GM19372 (cell line): ENCODE data around the gene B4GALT3.

Experiments
- ATAC-seq: cut with Tn5 transposase; IDR thresholded peaks from one replicate; pipeline ENCODE4 v1.9.1; 2021; ENCODE audit warnings: mild to moderate bottlenecking, low read depth, moderate library complexity; ENCODE audit not compliant: unreplicated experiment

B4GALT3 gene

GRCh38 chr1:161189036-161189435 is 11.7 kb upstream of the B4GALT3 start:
- ATAC-seq, result no peak

DNA sequence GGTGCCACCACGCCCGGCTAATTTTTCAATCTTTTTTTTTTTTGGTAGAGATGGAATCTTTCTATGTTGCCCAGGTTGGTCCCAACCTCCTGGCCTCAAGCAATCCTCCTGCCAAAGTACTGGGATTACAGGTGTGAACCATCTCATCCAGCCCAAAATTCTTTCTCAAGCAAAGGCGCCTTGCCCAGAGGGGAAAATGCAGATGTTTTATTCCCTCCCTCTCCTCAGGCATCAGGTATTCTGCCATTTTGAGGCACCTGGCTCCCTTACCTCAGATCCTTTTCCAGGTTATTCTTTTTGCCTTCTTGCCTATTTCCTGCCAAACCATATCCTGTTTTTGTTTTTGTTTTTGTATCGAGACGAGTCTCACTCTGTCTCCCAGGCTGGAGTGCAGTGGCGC is 11.1 kb upstream of the B4GALT3 start:
- no peak for ATAC-seq

- no peak for ATAC-seq
Measured at GRCh38 chr1:161187311-161187710, 10.0 kb upstream of the B4GALT3 start.

GRCh38 chr1:161185732-161186311 is 8.5 kb upstream of the B4GALT3 start:
- peak; percentile 19 for ATAC-seq

GRCh38 chr1:161185282-161185682 is 8.0 kb upstream of the B4GALT3 start:
- ATAC-seq, result peak; percentile 67

DNA sequence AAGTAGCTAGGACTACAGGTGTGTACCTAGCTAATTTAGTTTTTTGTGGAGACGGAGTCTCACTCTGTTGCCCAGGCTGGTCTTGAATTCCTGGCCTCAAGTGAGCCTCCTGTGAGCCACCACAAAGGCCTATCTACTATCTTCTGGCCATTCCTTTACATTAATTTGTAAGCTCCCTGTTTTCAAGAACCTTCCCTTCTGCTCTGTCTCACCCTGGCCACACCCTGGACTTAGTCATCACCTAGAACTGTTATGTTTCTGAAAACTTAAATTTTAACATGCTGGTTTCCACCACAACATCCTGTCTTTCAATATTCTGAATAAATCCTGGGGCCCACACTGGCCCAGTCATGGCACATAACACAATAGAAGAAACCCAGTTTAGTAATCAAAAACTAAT is 4.9 kb upstream of the B4GALT3 start:
- ATAC-seq, result peak; percentile 47

DNA sequence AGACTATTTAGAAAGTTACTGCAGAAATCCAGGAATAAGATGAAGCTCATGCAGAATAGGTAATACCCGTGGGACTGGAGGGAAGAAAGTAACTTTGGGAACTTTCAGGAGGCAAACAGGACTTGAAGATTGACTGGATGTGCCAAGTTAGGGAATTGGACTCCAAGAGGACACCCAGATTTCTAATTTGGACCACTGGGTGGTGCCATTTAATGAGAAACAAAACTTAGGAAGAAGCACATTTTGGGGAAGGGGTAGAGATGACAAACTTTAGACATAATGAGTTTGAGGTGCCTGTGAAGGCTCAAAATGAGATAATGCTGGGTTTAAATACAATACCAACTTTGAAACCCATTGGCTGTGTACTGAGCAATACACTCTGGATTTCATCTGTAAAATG is 3.3 kb upstream of the B4GALT3 start:
- no peak for ATAC-seq

DNA sequence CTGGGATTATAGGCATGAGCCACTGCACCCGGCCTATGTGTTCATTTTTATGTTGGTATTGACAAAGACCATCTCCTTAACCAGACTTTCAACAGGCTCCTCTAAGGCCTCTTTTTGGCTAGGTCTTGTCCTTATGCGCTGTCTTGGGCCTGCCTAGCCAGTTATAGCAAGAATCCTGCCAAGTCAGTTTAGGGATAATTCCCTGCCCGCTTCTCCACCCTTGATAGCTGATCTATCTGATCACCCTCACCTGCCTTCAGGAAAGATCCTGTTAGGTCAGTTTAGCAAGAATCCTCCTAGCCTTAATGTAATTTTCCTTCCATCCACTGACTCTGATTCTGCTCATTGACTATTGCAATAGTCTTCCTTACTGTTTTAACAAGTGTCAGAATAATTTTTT is 2.4 kb upstream of the B4GALT3 start:
- ATAC-seq, result no peak

- ATAC-seq, result no peak
Measured at GRCh38 chr1:161177936-161178244, 583 bp upstream of the B4GALT3 start.

DNA sequence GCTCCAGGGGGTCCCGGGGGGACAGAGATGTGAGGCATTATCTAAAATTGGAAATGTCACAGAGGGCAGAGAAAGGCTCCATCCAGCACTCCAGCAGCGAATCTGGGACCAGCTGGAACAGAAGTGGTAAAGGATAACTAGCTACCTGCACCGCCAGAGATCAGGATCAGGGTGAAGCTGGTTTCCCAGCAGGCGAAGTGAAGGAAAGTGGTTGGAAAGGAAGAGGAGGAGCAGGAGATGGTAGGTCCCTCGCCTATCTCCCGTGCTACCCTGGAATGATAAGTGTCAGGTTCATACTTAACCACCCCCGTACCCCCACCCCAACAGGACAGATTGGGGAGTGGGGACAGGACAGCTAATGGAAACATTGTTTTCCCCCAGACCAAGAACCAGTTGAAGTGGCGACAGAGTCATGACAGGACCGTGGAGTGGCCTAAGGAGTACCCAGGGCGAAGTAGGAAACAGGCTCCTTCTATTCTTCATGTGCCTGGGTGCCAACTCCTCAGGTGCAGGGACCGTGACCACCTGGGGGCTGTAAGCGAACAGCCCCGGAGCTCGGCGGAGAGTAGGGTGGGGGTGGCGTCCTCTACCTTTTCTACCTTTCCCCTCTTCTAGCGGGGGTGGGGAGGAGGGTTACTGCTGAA is 717 bp downstream of the B4GALT3 start:
- no peak for ATAC-seq

DNA sequence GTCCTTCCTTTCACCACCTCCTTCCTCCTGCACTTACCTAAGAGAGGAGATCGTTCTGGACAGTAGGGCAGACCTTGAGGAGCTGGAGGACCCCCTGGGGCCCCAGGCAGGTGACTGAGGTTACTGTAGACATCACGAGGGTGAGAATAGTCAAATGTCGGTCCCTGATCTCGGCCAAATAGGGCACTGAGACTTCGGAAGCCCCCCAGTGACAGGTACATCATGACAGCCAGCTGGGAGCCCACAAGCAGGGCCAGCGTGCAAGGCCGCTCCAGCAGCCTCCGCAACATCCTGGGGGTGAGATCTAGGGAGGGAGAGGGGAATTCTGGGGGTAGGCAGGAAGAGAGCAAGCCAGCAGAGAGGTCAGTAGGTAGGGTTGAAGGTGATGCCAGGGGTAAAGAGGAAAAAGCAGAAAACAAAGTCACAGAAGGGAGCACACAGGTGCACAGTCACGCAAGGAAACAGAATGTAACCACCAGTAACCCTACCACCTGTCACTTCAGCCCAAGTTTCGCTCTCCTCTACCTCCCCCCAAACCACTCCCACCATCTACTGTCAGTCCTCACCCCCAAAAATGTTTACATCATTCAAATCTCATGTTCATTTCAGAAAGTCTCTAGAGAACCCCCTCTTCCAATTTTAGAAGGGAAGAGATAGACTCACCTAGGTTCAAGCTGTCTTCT is 1.4 kb downstream of the B4GALT3 start:
- ATAC-seq, result no peak

DNA sequence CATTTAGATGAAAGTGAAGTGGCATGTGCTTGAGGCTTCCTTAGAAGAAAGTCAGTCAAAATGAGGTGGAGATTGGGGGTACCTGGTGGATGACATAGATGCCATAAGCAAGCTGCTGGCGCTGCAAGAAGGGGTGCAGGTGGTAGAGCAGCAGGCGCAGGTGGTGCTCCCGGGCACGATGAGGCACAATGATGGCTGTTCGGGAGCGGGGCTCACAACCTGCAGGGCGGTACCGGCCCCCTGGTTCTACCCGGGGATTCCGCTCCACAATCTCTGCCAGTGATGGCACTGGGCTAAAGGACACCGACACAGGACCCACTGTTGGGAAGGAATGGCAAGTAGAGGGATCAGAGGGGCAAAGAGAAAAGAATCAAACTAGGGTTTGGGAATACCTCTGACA is 2.4 kb downstream of the B4GALT3 start:
- no peak for ATAC-seq

DNA sequence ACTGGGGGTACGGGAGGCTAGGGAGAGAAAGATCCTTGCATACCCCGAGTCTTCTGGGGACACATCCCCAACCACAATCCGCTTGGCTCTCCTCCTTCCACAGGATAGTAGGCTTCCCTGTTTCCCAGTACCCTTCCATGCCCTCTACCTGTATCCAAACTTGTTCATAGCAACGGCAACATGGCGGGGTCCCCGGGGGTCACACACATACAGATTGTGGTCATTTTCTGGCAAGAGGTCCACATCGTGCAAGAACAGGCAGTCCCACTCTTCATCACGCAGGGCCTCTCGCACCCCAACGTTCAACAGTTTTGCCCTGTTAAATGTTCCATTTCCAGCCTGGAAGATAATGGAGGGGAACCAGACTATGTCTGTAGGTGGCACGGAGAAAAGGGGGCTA is 3.6 kb downstream of the B4GALT3 start:
- no peak for ATAC-seq

- ATAC-seq, result no peak
Measured at GRCh38 chr1:161172776-161173376, 4.4 kb downstream of the B4GALT3 start.

DNA sequence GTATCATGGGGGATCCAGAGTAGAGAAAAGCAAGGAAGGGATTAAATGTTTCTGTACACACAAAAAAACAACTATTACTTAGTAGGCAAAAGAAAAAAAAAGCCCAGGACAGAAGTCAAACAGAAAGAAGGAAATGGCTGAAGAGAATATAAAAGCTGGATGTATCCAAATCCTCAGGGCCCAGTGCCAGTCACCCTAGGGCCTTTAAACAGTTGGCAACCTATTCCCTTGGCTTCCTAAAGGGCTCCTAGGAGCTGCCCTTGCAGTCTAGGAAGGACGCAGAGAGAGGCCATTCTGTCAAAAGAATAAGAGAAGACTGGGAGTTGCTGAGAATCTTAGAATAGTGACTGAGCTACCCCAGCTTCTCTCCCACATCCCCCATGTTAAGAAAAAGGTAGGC is 5.0 kb downstream of the B4GALT3 start:
- ATAC-seq, result no peak

DNA sequence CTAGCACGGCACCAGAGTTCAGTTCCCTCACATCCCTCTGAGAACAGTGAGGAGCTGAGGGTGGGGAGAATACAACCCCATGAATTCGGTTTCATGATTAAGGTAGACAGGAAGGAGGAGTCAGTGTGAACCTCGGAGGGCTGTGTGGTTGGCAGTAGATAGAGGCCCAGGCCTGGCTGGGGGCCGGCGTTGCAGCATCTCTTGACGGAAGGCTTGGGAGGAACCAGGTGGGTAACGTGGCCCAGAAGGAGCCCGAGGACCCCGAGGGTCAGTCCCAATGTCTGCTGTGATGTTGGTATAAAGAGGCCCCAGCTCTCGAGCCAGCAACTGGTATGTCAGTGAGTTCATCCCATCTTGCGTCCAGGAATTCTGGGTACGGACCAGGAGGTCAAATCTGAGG is 5.6 kb downstream of the B4GALT3 start:
- ATAC-seq, result no peak

DNA sequence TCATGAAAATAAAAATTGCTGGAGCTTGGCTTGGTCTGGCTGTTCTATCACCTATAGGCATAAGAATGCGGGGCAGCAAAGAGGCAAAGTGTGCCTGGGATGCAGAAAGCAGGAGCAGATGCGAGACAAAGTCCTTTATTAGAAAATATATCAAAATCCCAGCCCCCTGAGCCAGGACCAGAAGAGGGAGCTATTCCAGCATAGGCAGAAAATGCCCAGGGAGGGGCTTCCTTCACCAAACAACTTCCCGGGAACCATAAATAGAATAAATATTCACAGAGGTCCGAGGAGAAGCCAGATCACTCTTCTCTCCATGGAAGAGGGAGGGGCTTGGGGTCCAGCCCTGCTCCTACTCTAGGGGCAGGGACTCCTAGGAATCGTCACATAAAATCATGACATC is 6.1 kb downstream of the B4GALT3 start:
- no peak for ATAC-seq

GRCh38 chr1:161168906-161169305 is 8.4 kb downstream of the B4GALT3 start:
- ATAC-seq, result no peak

DNA sequence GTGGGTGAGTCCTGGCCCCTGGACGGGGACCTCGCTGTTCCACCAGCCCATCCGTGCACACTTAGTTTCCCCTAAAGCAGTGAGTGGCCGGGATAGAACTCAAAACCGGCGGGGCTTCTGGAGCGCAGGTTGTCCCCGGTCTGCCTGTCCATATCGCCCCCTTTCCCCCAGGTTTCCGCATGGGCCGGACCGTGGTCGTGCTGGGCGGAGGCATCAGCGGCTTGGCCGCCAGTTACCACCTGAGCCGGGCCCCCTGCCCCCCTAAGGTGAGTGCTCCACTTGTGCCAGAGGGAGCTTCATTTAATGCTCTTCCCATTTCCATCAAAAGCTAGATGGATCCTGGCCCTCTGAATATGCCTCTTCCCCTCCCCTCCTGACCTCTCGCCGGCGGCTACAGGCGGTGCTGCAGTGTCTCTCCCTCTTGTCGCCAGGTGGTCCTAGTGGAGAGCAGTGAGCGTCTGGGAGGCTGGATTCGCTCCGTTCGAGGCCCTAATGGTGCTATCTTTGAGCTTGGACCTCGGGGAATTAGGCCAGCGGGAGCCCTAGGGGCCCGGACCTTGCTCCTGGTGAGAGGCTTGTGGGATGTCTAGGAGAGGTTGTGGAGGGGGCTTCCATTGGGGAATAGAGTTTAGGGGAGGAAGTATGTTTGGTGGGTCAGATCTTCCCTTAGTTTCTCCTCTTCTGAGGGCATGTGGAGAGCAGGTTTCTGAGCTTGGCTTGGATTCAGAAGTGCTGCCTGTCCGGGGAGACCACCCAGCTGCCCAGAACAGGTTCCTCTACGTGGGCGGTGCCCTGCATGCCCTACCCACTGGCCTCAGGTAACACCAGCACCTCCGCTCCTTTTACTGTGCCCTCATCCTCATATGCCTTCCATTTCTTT is 10.4 kb downstream of the B4GALT3 start:
- no peak for ATAC-seq

- ATAC-seq, result peak; percentile 89
Measured at GRCh38 chr1:161165742-161166668, 11.3 kb downstream of the B4GALT3 start, which contains the start of gene PPOX. Gene PPOX (plus strand): TSS chr1:161166426. CDS start chr1:161166848, 422 bp downstream.
